Neural progenitor cell (in vitro differentiated cells): Measurements from ENCODE around the gene TBCCD1. TPM values are rescaled to one million over a fixed set of nuclear protein-coding genes. Genes with fewer than 3 reads are reported as not detected.

ENCODE experiments used
- DNase-seq: peaks from one replicate; pipeline ENCODE4 v3.0.0-alpha.2; 2016; ENCODE audit warnings: low spot score
- H2AFZ ChIP-seq: fragments of 200-600 bp; sonication (generic); replicated peaks from 2 replicates; pipeline ENCODE4 v1.6.1; 2016; ENCODE audit warnings: antibody characterized with exemption
- H3F3A ChIP-seq: fragments of 200-600 bp; sonication (generic); 2 replicates; pipeline ENCODE4 v1.6.1; 2016; ENCODE audit warnings: antibody characterized with exemption, low read depth
- H3K27ac ChIP-seq: fragments of 200-600 bp; sonication (generic); 2 replicates; pipeline ENCODE4 v1.5.1; 2016; ENCODE audit warnings: mild to moderate bottlenecking
- H3K27me3 ChIP-seq: fragments of 200-600 bp; sonication (generic); 2 replicates; pipeline ENCODE4 v1.6.1; 2016; ENCODE audit warnings: mild to moderate bottlenecking, moderate library complexity
- H3K36me3 ChIP-seq: fragments of 200-600 bp; sonication (generic); 2 replicates; pipeline ENCODE4 v1.5.1; 2016
- H3K4me1 ChIP-seq: fragments of 200-600 bp; sonication (generic); 2 replicates; pipeline ENCODE4 v1.6.1; 2016; ENCODE audit warnings: mixed run types
- H3K4me2 ChIP-seq: fragments of 200-600 bp; sonication (generic); 2 replicates; pipeline ENCODE4 v1.6.1; 2016
- H3K4me3 ChIP-seq: fragments of 200-600 bp; sonication (generic); 2 replicates; pipeline ENCODE4 v1.5.1; 2016
- H3K79me2 ChIP-seq: fragments of 200-600 bp; sonication (generic); 2 replicates; pipeline ENCODE4 v1.6.1; 2016; ENCODE audit warnings: low read depth
- H3K9ac ChIP-seq: fragments of 200-600 bp; sonication (generic); 2 replicates; pipeline ENCODE4 v1.6.1; 2016
- H3K9me3 ChIP-seq: fragments of 200-600 bp; sonication (generic); 2 replicates; pipeline ENCODE4 v1.5.1; 2016; ENCODE audit warnings: low read depth
- H4K20me1 ChIP-seq: fragments of 200-600 bp; sonication (generic); 2 replicates; pipeline ENCODE4 v1.6.1; 2016; ENCODE audit warnings: low read depth
- H3K27ac Mint-ChIP-seq: 3 replicates; pipeline ENCODE4 v1.8.0; 2021; ENCODE audit warnings: mixed read lengths
- H3K27me3 Mint-ChIP-seq: 2 replicates; pipeline ENCODE4 v1.8.0; 2022; ENCODE audit warnings: low read depth, mild to moderate bottlenecking, inconsistent platforms, moderate library complexity, mixed read lengths; ENCODE audit not compliant: insufficient read depth
- H3K36me3 Mint-ChIP-seq: 3 replicates; pipeline ENCODE4 v1.8.0; 2021; ENCODE audit warnings: mixed read lengths
- H3K4me1 Mint-ChIP-seq: 3 replicates; pipeline ENCODE4 v1.8.0; 2021; ENCODE audit warnings: mixed read lengths
- H3K4me3 Mint-ChIP-seq: 3 replicates; pipeline ENCODE4 v1.8.0; 2021; ENCODE audit warnings: mild to moderate bottlenecking, moderate library complexity, mixed read lengths
- H3K9me3 Mint-ChIP-seq: 3 replicates; pipeline ENCODE4 v1.8.0; 2020; ENCODE audit warnings: mixed read lengths
- EZH2 ChIP-seq: fragments of 200-600 bp; sonication (generic); IDR thresholded peaks from 2 replicates; pipeline ENCODE4 v1.6.1; 2017; ENCODE audit warnings: antibody characterized with exemption, mild to moderate bottlenecking, moderate library complexity
- EZH2phosphoT487 ChIP-seq: fragments of 200-600 bp; sonication (generic); IDR thresholded peaks from 2 replicates; pipeline ENCODE4 v1.6.1; 2017; ENCODE audit warnings: antibody characterized with exemption
- total RNA-seq: library from RNA; depleted of rRNA; stranded (reverse); fragments of >200 nt; gene quantifications from 2 replicates; pipeline ENCODE4 v1.2.3, GENCODE V29; 2015; ENCODE audit warnings: low replicate concordance
- TF ChIP-seq, protein P1 (sequence below): fragments of 200-600 bp; sonication (generic); IDR thresholded peaks from 2 replicates; pipeline ENCODE4 v1.5.1; 2017; ENCODE audit warnings: antibody characterized with exemption, mild to moderate bottlenecking

The TBCCD1 gene
- total RNA-seq, 1 donor from 2014 or later = 21.1 TPM

DNA sequence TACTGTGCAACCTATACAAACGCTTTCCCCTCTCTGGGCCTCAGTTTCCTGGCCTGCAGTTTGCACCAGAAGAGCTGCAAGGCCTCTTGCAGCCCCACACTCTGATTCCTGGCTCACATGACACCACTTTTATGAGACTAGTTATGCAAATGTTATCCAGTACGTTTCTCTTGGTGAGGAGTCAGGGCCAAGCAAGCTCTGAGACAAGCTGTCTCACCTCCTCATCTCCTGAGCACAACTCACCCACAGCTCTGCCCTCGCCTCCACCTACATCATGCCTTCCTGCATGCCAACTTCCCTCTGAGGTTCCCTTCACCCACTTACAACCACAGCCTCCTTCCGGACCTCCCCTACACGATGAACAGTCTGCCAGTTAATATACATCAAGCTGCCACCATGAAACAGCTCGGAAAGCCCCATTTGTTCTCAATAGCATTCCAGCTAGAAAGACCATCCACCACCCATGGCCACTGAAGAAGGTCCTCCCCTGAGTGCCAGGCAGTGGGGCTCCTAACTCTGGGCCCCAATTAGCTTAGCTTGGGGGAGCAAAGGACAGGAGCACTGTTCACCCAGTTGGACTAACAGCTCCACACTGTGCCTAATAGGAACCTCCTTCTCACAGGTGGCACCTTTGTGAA lies 48.0 kb downstream of the TBCCD1 start:
- H3K9me3 Mint-ChIP-seq = peaks cover 6% of the 10 kb centered on the region

DNA sequence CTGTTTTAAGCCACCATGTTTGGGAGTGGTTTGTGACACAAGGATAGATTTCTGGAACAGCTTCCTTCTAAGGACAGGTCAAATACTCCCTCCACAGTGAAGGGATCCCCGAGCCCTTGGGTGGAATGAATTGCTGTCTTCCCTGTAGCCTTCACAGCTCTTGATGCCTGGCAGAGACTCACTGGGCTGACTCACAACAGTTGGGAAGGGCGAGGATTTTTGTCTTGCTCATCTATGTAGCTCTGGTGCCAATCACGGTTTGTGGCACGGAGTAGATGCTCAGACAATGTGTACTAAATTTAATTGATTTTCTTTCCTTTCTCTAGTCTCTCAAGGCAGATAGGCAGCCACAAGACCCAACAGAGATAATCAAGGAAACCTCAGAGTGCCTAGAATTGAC lies 49.9 kb downstream of the TBCCD1 start:
- no peak overlapping the region for H3K9ac ChIP-seq
- H3K4me1 ChIP-seq = peaks cover 35% of the 10 kb centered on the region
- no peak overlapping the region for H3K4me3 Mint-ChIP-seq
- H3K27ac ChIP-seq = no peak overlapping the region
- no peak overlapping the region for H3K4me3 ChIP-seq
- no peak for TF ChIP-seq EZH2
- TF ChIP-seq EZH2phosphoT487 = no peak
- TF ChIP-seq, protein P1, sequence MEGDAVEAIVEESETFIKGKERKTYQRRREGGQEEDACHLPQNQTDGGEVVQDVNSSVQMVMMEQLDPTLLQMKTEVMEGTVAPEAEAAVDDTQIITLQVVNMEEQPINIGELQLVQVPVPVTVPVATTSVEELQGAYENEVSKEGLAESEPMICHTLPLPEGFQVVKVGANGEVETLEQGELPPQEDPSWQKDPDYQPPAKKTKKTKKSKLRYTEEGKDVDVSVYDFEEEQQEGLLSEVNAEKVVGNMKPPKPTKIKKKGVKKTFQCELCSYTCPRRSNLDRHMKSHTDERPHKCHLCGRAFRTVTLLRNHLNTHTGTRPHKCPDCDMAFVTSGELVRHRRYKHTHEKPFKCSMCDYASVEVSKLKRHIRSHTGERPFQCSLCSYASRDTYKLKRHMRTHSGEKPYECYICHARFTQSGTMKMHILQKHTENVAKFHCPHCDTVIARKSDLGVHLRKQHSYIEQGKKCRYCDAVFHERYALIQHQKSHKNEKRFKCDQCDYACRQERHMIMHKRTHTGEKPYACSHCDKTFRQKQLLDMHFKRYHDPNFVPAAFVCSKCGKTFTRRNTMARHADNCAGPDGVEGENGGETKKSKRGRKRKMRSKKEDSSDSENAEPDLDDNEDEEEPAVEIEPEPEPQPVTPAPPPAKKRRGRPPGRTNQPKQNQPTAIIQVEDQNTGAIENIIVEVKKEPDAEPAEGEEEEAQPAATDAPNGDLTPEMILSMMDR = no peak
- H3K9me3 ChIP-seq = no peaks in the 10 kb centered on the region
- H4K20me1 ChIP-seq = no peaks in the 10 kb centered on the region
- H3K9me3 Mint-ChIP-seq = peaks cover 4% of the 10 kb centered on the region
- no peaks in the 10 kb centered on the region for H3K79me2 ChIP-seq
- H2AFZ ChIP-seq = no peak overlapping the region
- no peaks in the 10 kb centered on the region for H3K36me3 ChIP-seq
- H3K27me3 Mint-ChIP-seq = peaks cover 19% of the 10 kb centered on the region
- H3K4me2 ChIP-seq = no peak overlapping the region
- H3K36me3 Mint-ChIP-seq = no peaks in the 10 kb centered on the region
- peaks cover 3% of the 10 kb centered on the region for H3F3A ChIP-seq
- no peak for DNase-seq
- H3K4me1 Mint-ChIP-seq = peaks cover 61% of the 10 kb centered on the region
- no peak overlapping the region for H3K27ac Mint-ChIP-seq
- no peaks in the 10 kb centered on the region for H3K27me3 ChIP-seq

More for the DNA sequence above, 48.0 kb downstream of the TBCCD1 start:
- Histone ChIP-seq H3K36me3 (no peaks in the 10 kb centered on the region), H3K9me3 (no peaks in the 10 kb centered on the region), H3K4me2 (no peak overlapping the region), H3K4me1 (peaks cover 39% of the 10 kb centered on the region), H3K79me2 (no peaks in the 10 kb centered on the region), H3K27me3 (no peaks in the 10 kb centered on the region), H3K4me3 (no peak overlapping the region), H3K27ac (no peak overlapping the region), H2AFZ (no peak overlapping the region), H3K9ac (no peak overlapping the region), H3F3A (peaks cover 9% of the 10 kb centered on the region), H4K20me1 (no peaks in the 10 kb centered on the region)
- Mint-ChIP-seq H3K36me3 (no peaks in the 10 kb centered on the region), H3K4me3 (no peak overlapping the region), H3K4me1 (peaks cover 61% of the 10 kb centered on the region), H3K27me3 (peaks cover 19% of the 10 kb centered on the region), H3K27ac (peak overlapping the region; percentile 46)
- TF ChIP-seq EZH2 = no peak
- TF ChIP-seq EZH2phosphoT487 = no peak
- TF ChIP-seq, protein P1 = no peak
- no peak for DNase-seq

DNA sequence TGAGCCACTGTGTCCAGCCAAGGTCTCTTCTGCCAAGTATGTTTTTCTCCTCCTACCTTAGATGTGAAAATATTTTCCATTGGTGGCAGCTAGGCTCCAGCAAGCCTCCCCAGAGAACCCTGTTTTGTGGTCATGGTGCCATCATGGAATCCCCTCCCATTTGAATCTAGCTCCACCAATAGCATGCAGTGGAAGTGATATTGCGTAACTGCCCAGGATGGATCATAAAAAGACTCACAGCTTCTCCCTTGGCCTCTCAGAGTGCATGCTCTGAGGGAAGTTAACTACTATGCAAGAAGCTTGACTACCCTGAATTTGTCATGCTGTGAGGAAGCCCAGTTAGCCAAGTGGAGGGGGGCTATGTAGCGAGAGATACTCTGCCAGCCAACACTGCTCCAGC lies 50.5 kb downstream of the TBCCD1 start:
- H3K4me1 Mint-ChIP-seq = peaks cover 63% of the 10 kb centered on the region

More for the DNA sequence above, 50.5 kb downstream of the TBCCD1 start:
- Histone ChIP-seq H3F3A (peaks cover under 1% of the 10 kb centered on the region), H3K4me2 (no peak overlapping the region), H3K27me3 (no peaks in the 10 kb centered on the region), H4K20me1 (no peaks in the 10 kb centered on the region), H3K4me1 (peaks cover 32% of the 10 kb centered on the region), H3K9ac (no peak overlapping the region), H3K4me3 (no peak overlapping the region), H3K79me2 (no peaks in the 10 kb centered on the region), H3K36me3 (no peaks in the 10 kb centered on the region), H2AFZ (no peak overlapping the region), H3K27ac (no peak overlapping the region), H3K9me3 (no peaks in the 10 kb centered on the region)
- no peak overlapping the region for H3K4me3 Mint-ChIP-seq
- H3K36me3 Mint-ChIP-seq = no peaks in the 10 kb centered on the region
- TF ChIP-seq, protein P1 = no peak
- TF ChIP-seq EZH2 (no peak), EZH2phosphoT487 (no peak)
- H3K27ac Mint-ChIP-seq = no peak overlapping the region
- peaks cover 23% of the 10 kb centered on the region for H3K27me3 Mint-ChIP-seq
- no peak for DNase-seq
- peaks cover 4% of the 10 kb centered on the region for H3K9me3 Mint-ChIP-seq
